SW480 (cell line): ENCODE results near the gene GPR153.

Experiments
- DNase-seq: peaks from one replicate; pipeline ENCODE4 v3.0.0-alpha.2; 2016; ENCODE audit warnings: low spot score

The GPR153 gene

GRCh38 chr1:6269720-6270400, 9.0 kb upstream of the GPR153 start:
- DNase-seq: no peak

- no peak for DNase-seq
These were observed 8.4 kb upstream of the GPR153 start for GRCh38 chr1:6269296-6269695.

- DNase-seq: no peak
These were observed 7.5 kb upstream of the GPR153 start for GRCh38 chr1:6268415-6268814.

GRCh38 chr1:6267686-6268322, 6.9 kb upstream of the GPR153 start:
- no peak for DNase-seq

GRCh38 chr1:6266641-6267040, 5.7 kb upstream of the GPR153 start:
- DNase-seq: no peak

GRCh38 chr1:6265151-6265550, 4.3 kb upstream of the GPR153 start:
- DNase-seq: no peak

- no peak for DNase-seq
These were observed 2.8 kb upstream of the GPR153 start for GRCh38 chr1:6263716-6264115.

- no peak for DNase-seq
These were observed 1.9 kb upstream of the GPR153 start for GRCh38 chr1:6262555-6263420.

GRCh38 chr1:6261615-6261995, 707 bp upstream of the GPR153 start:
- no peak for DNase-seq

- DNase-seq: peak; percentile 38
These were observed 414 bp downstream of the GPR153 start for GRCh38 chr1:6260433-6260934.

- DNase-seq: peak; percentile 86
These were observed 1.2 kb downstream of the GPR153 start for GRCh38 chr1:6259491-6260362.

- DNase-seq: no peak
These were observed 2.2 kb downstream of the GPR153 start for GRCh38 chr1:6258675-6259074.

GRCh38 chr1:6257541-6258069, 3.3 kb downstream of the GPR153 start:
- DNase-seq: no peak

- DNase-seq: no peak
These were observed 4.3 kb downstream of the GPR153 start for GRCh38 chr1:6256645-6257044.

- DNase-seq: no peak
These were observed 6.2 kb downstream of the GPR153 start for GRCh38 chr1:6254691-6255090.

- no peak for DNase-seq
These were observed 7.5 kb downstream of the GPR153 start for GRCh38 chr1:6253380-6253779.

- DNase-seq: no peak
These were observed 8.6 kb downstream of the GPR153 start for GRCh38 chr1:6252374-6252710.

- DNase-seq: no peak
These were observed 9.1 kb downstream of the GPR153 start for GRCh38 chr1:6251681-6252373.

GRCh38 chr1:6251233-6251632, 9.7 kb downstream of the GPR153 start:
- DNase-seq: no peak

GRCh38 chr1:6249739-6250689, 10.9 kb downstream of the GPR153 start:
- peak; percentile 42 for DNase-seq
